Endodermal cell (in vitro differentiated cells): ENCODE results near the gene TATDN3. TPM values are rescaled to one million over a fixed set of nuclear protein-coding genes. Genes with fewer than 3 reads are reported as not detected.

Experiments used
- DNase-seq: peaks from one replicate; pipeline ENCODE4 v3.0.0-alpha.2; 2017
- H3K27ac ChIP-seq: 2 replicates; pipeline ENCODE4 v1.5.1; 2013; ENCODE audit warnings: mild to moderate bottlenecking, low read depth, low read length, moderate library complexity
- H3K27me3 ChIP-seq: 2 replicates; pipeline ENCODE4 v1.6.1; 2013; ENCODE audit warnings: mild to moderate bottlenecking, low read length, moderate library complexity; ENCODE audit not compliant: insufficient read depth, control insufficient read depth, poor library complexity, severe bottlenecking
- H3K36me3 ChIP-seq: 2 replicates; pipeline ENCODE4 v1.7.0; 2013; ENCODE audit warnings: mild to moderate bottlenecking, low read length, moderate library complexity; ENCODE audit not compliant: control insufficient read depth, insufficient read depth
- H3K4me1 ChIP-seq: one replicate; pipeline ENCODE4 v1.7.0; 2013; ENCODE audit warnings: low read length; ENCODE audit not compliant: control insufficient read depth, insufficient read depth
- H3K4me3 ChIP-seq: 2 replicates; pipeline ENCODE4 v1.5.1; 2013; ENCODE audit warnings: mild to moderate bottlenecking, low read length, moderate library complexity
- H3K9ac ChIP-seq: 2 replicates; pipeline ENCODE4 v1.6.1; 2013; ENCODE audit warnings: mild to moderate bottlenecking, low read length, moderate library complexity; ENCODE audit not compliant: poor library complexity, severe bottlenecking; ENCODE audit errors: extremely low read depth
- H3K9me3 ChIP-seq: 2 replicates; pipeline ENCODE4 v1.6.1; 2013; ENCODE audit warnings: mild to moderate bottlenecking, low read length, moderate library complexity; ENCODE audit not compliant: control insufficient read depth
- H3K27ac Mint-ChIP-seq: 2 replicates; pipeline ENCODE4 v1.8.0; 2020; ENCODE audit warnings: mixed read lengths
- H3K27me3 Mint-ChIP-seq: 2 replicates; pipeline ENCODE4 v1.8.0; 2021; ENCODE audit warnings: mild to moderate bottlenecking, mixed read lengths; ENCODE audit not compliant: insufficient read depth
- H3K36me3 Mint-ChIP-seq: 2 replicates; pipeline ENCODE4 v1.8.0; 2020; ENCODE audit warnings: low read depth, mixed read lengths
- H3K4me1 Mint-ChIP-seq: 2 replicates; pipeline ENCODE4 v1.8.0; 2020; ENCODE audit warnings: mixed read lengths
- H3K4me3 Mint-ChIP-seq: 2 replicates; pipeline ENCODE4 v1.8.0; 2020; ENCODE audit warnings: mild to moderate bottlenecking, moderate library complexity, mixed read lengths
- H3K9me3 Mint-ChIP-seq: 2 replicates; pipeline ENCODE4 v1.8.0; 2020; ENCODE audit warnings: mild to moderate bottlenecking, mixed read lengths
- WGBS, 2 experiments: methylation state at CpG; one replicate each; pipeline versions ENCODE4 v1.1.5 to v1.1.7; 2013; ENCODE audit warnings: missing lambda C conversion rate in 2 of 2, mixed read lengths in 1 of 2; ENCODE audit not compliant: insufficient coverage in 1 of 2, insufficient read length in 1 of 2; 5-methylcytosine and 5-hydroxymethylcytosine counted together
- total RNA-seq, 2 donors: library from RNA; stranded (reverse); fragmentation: NEBNext Ultra II Directional in 1 of 2; extraction: Animal tissue kit (Norgen Biotek cat#: 25700) in 1 of 2; gene quantifications; 2 replicates in 1 of 2; 3 replicates in 1 of 2; pipeline ENCODE4 v1.2.1, GENCODE V29; 2021
- TF ChIP-seq, protein P1 (sequence below): fragments of 200-600 bp; sonication (generic); conservative IDR thresholded peaks from 2 replicates; pipeline ENCODE4 v1.5.0; 2021; ENCODE audit warnings: antibody characterized with exemption, mild to moderate bottlenecking

Gene TATDN3
- total RNA-seq, 2 donors from 2014 or later, result 14.9 to 26.3 TPM

DNA sequence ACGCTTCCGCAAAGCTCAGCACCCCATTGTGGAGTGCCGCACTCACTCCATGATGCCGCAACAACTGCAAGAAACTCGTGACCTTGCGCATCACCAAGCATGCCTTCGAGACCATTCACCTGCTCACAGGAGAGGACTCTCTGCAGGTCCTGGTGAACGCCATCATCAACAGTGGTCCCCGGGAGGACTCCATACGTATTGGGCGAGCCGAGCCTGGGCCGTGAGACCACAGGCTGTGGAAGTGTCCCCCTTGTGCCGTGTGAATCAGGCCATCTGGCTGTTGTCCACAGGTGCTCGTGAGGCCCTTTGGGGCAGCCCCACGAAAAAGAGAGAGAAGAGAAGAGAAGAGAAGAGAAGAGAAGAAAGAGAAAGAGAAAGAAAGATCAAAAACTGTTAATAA lies 32.5 kb downstream of the TATDN3 start:
- H3K27me3 ChIP-seq, result no peaks in the 10 kb centered on the region
- TF ChIP-seq, protein P1, sequence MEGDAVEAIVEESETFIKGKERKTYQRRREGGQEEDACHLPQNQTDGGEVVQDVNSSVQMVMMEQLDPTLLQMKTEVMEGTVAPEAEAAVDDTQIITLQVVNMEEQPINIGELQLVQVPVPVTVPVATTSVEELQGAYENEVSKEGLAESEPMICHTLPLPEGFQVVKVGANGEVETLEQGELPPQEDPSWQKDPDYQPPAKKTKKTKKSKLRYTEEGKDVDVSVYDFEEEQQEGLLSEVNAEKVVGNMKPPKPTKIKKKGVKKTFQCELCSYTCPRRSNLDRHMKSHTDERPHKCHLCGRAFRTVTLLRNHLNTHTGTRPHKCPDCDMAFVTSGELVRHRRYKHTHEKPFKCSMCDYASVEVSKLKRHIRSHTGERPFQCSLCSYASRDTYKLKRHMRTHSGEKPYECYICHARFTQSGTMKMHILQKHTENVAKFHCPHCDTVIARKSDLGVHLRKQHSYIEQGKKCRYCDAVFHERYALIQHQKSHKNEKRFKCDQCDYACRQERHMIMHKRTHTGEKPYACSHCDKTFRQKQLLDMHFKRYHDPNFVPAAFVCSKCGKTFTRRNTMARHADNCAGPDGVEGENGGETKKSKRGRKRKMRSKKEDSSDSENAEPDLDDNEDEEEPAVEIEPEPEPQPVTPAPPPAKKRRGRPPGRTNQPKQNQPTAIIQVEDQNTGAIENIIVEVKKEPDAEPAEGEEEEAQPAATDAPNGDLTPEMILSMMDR, result no peak
- no peaks in the 10 kb centered on the region for H3K36me3 ChIP-seq
- no peak overlapping the region for H3K27ac ChIP-seq
- peaks cover 2% of the 10 kb centered on the region for H3K27me3 Mint-ChIP-seq
- H3K4me1 ChIP-seq, result no peaks in the 10 kb centered on the region
- no peak for DNase-seq
- H3K4me1 Mint-ChIP-seq, result peaks cover 8% of the 10 kb centered on the region
- H3K27ac Mint-ChIP-seq, result no peak overlapping the region
- no peak overlapping the region for H3K4me3 Mint-ChIP-seq
- H3K9ac ChIP-seq, result no peak overlapping the region
- H3K9me3 Mint-ChIP-seq, result peaks cover 37% of the 10 kb centered on the region
- 94 to 96% methylated on average over 12 to 16 of the region's 16 CpGs for WGBS, 2 experiments
- no peak overlapping the region for H3K4me3 ChIP-seq
- H3K36me3 Mint-ChIP-seq, result peaks cover 17% of the 10 kb centered on the region
- peaks cover 33% of the 10 kb centered on the region for H3K9me3 ChIP-seq

DNA sequence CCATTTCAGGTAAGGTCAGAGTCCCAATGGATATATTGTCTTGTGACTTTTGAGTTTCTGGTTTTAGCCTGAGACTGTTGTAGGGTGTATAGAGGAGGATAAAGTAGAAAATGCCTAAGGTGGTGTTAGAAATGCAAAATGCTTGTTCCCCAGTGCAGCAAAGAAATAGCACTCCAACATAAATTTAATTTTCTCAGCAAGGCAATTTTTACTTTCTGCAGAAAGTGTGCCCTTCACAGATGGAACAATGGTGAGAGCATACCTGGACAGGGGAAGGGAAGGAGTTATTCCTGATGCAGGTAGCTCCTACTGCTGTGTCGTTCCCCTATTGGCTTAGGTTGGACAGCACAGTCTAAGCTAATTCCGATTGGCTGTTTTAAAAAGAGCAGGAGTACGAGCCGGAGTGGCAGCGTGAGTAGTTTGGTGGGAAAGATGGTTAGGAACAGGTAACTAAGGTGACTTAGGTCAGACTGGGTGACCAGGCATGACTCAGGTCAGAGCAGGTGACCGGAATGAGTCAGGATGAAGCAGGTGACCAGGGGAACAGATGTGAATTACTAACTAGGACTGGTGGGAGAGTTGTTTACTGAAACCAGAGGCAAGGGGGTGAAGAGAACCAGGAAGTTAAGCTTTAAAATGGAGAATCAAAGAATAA lies 34.2 kb downstream of the TATDN3 start:
- peaks cover 37% of the 10 kb centered on the region for H3K9me3 Mint-ChIP-seq
- H3K36me3 ChIP-seq, result no peaks in the 10 kb centered on the region
- H3K9me3 ChIP-seq, result peaks cover 33% of the 10 kb centered on the region
- no peak overlapping the region for H3K27ac Mint-ChIP-seq
- peak; percentile 49 for DNase-seq
- no peaks in the 10 kb centered on the region for H3K27me3 ChIP-seq
- no peak overlapping the region for H3K27ac ChIP-seq
- peak overlapping the region; percentile 33 for H3K4me3 ChIP-seq
- H3K27me3 Mint-ChIP-seq, result peaks cover 2% of the 10 kb centered on the region
- TF ChIP-seq, protein P1, result no peak
- H3K9ac ChIP-seq, result no peak overlapping the region
- no peak overlapping the region for H3K4me3 Mint-ChIP-seq
- 95 to 97% methylated on average over 6 of the region's 6 CpGs for WGBS, 2 experiments
- no peaks in the 10 kb centered on the region for H3K4me1 ChIP-seq
- H3K36me3 Mint-ChIP-seq, result peaks cover 17% of the 10 kb centered on the region
- peaks cover 8% of the 10 kb centered on the region for H3K4me1 Mint-ChIP-seq

DNA sequence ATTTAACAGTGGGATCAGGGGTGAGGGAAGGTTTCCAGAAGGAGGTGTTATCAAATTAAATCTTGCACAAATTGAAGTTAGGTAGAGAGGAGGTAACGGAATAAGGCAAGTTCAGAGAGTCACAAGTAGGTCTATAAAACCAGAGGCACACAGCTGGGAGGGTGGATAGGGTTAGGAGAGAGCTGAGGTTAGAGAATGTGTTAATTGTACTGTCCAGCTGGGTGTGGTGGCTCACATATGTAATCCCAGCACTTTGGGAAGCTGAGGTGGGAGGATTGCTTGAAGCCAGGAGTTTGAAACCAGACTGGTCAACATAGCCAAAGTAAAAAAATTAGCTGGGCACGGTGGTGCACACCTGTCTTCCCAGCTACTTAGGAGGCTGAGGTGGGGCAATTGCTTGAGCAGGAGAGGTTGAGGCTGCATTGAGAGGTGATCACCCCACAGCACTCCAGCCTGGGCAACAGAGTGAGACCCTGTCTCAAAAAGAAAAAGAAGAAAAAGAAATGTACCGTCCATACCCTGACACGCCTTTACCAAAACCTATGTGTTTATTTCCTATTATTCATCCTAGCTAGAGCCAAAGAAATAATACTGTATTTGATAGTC lies 35.6 kb downstream of the TATDN3 start:
- TF ChIP-seq, protein P1, result no peak
- H3K27me3 Mint-ChIP-seq, result peaks cover 2% of the 10 kb centered on the region

More for the DNA sequence above, 35.6 kb downstream of the TATDN3 start:
- peaks cover 8% of the 10 kb centered on the region for H3K4me1 Mint-ChIP-seq
- H3K27ac Mint-ChIP-seq, result no peak overlapping the region
- H3K9me3 Mint-ChIP-seq, result peaks cover 37% of the 10 kb centered on the region
- DNase-seq, result no peak
- Histone ChIP-seq H3K4me3 (no peak overlapping the region), H3K9ac (no peak overlapping the region), H3K4me1 (no peaks in the 10 kb centered on the region), H3K27me3 (no peaks in the 10 kb centered on the region), H3K36me3 (no peaks in the 10 kb centered on the region), H3K27ac (no peak overlapping the region), H3K9me3 (peaks cover 33% of the 10 kb centered on the region)
- 85 to 97% methylated on average over 2 to 4 of the region's 4 CpGs for WGBS, 2 experiments
- H3K4me3 Mint-ChIP-seq, result no peak overlapping the region
- peaks cover 17% of the 10 kb centered on the region for H3K36me3 Mint-ChIP-seq
